ENCODE results near the gene TOMM5.

Gene TOMM5

DNA sequence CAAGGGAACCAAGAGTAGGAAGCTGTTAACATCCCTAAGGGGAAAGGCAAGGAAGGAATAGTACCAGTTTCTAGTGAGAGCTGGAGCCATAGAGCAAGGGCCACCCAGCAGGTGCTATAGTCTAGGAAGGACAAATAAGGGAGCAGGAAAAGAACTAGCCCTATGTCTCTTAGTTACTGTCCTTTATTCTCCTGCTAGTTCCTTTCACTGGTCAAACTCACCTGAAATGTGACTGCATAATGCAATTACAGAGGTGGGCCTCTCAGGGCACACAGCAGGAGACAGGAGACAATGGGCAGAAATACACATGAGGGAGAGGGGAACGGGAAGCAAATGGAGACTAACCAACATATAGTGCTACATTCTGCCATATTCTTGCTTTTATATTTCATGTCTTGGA, 31.7 kb upstream of the TOMM5 start:
- Histone ChIP-seq H3K27me3 (ENCODE audit: control insufficient read depth, insufficient read depth, low read length) (no peaks in the 10 kb centered on the region), H3K4me3 (ENCODE audit: low read length) (no peak overlapping the region), H3K9ac (ENCODE audit: low read length) (no peak overlapping the region), H3K9me3 (ENCODE audit: control insufficient read depth, low read length) (no peaks in the 10 kb centered on the region), H3K4me1 (ENCODE audit: control insufficient read depth, insufficient read depth, low read length) (no peaks in the 10 kb centered on the region), H3K36me3 (ENCODE audit: control insufficient read depth, insufficient read depth, low read length) (no peaks in the 10 kb centered on the region)

DNA sequence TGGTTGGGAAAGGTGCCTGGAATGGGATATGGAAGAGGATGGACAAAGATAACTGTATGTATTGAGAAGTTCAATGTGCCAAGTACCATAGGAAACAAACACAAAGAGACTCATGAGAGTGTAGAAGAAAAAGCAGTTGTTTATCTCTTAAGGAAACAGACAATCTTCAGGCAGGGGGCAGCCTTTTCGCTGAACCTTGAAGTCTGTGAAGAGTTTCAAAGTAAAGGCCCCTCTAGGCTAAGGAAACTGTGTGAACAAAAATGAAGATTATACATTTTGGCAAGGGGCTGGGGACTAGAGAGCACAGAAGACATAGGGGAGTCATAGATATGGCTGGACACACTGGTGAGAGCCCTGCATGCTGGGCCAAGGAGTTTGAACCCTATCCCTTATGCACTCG, 30.9 kb upstream of the TOMM5 start:
- Histone ChIP-seq H3K4me3 (ENCODE audit: low read length) (no peak overlapping the region), H3K9ac (ENCODE audit: low read length) (no peak overlapping the region), H3K27me3 (ENCODE audit: control insufficient read depth, insufficient read depth, low read length) (no peaks in the 10 kb centered on the region), H3K9me3 (ENCODE audit: control insufficient read depth, low read length) (no peaks in the 10 kb centered on the region), H3K36me3 (ENCODE audit: control insufficient read depth, insufficient read depth, low read length) (no peaks in the 10 kb centered on the region), H3K4me1 (ENCODE audit: control insufficient read depth, insufficient read depth, low read length) (no peaks in the 10 kb centered on the region)

DNA sequence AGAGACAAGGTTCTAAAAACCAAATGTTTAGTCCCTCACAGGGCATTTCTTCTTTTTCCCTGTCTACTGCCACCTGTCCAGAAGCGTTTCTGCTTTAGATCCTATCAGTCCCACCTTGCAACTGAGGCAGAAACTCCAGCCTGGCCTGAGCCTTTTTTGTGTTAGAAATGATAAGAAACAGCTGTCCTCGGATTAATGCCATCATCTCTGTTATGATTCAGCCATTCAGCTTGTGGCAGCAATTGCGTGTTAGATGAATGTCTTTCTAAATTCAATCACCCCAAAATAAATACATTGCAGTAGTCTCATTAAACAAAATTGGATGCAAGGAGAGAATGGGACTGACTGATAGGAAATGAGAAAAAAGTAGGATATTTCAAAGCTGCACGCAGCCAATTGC, 30.1 kb upstream of the TOMM5 start:
- no peaks in the 10 kb centered on the region for H3K9me3 ChIP-seq (ENCODE audit: control insufficient read depth, low read length)
- H3K9ac ChIP-seq (ENCODE audit: low read length): no peak overlapping the region

DNA sequence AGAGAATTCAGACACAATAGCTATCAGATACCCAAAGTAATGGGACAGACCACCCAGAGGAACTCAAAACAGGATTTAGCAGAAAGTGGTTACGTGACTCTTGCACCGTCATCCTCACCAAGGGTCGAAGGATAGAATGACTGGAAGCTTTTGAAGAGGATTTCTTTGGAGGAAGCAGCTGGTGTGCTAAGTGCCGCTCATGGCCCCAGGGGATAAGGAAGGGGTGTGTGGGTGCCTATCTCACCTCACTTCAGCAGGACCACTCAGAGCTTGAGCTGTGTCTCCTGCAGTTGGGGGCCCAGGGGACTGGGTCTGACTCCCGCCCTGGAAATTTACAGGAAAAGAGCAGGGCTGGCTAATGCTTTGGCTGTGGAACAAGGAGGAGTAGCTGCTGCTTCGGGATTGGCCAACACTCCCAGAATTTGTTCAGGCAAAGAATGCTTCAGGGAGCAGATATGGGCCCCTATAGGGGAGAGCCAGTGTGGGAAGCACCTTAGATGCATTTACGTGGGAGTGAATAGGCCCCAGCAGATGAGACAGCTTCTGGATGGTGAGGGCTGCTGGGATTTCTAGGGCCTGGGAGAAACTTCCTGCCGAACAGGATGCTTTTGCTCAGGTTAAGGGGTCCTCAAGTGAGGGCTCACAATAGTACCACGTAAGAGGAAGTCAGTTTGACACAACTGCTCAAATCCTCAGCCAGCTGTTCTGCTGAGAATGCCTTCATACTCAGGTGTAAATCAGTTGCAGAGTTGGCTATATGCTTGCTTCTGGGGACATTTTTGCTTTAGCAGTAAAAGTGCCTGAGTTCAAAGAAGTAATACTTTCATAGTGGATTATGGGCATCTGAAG, 29.1 kb upstream of the TOMM5 start:
- Histone ChIP-seq H3K9ac (ENCODE audit: low read length) (no peak overlapping the region), H3K4me1 (ENCODE audit: control insufficient read depth, insufficient read depth, low read length) (no peaks in the 10 kb centered on the region), H3K27me3 (ENCODE audit: control insufficient read depth, insufficient read depth, low read length) (no peaks in the 10 kb centered on the region), H3K36me3 (ENCODE audit: control insufficient read depth, insufficient read depth, low read length) (no peaks in the 10 kb centered on the region), H3K4me3 (ENCODE audit: low read length) (no peak overlapping the region), H3K9me3 (ENCODE audit: control insufficient read depth, low read length) (no peaks in the 10 kb centered on the region)

More for the DNA sequence above, 30.1 kb upstream of the TOMM5 start:
- no peaks in the 10 kb centered on the region for H3K4me1 ChIP-seq (ENCODE audit: control insufficient read depth, insufficient read depth, low read length)
- H3K36me3 ChIP-seq (ENCODE audit: control insufficient read depth, insufficient read depth, low read length): no peaks in the 10 kb centered on the region
- H3K4me3 ChIP-seq (ENCODE audit: low read length): no peak overlapping the region
- H3K27me3 ChIP-seq (ENCODE audit: control insufficient read depth, insufficient read depth, low read length): no peaks in the 10 kb centered on the region

DNA sequence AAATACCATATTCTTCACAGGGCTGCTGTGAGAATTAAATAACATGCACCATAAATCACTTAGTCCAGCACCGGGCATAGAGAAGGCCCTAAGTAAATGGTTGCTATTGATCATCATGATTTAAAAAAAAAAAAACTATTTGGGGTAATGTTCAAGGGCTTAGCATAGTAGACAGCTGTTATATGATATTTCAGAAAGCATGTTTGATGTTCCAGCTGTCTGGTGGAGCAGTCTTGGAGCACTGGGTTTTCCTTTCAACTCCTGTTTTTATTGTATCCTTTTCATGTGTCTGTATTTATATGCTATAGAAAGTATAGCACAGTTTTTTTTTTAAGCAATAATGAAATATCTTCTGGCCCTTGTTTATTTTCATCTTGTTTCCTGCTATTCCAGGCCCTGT, 28.0 kb upstream of the TOMM5 start:
- H3K4me1 ChIP-seq (ENCODE audit: control insufficient read depth, insufficient read depth, low read length): no peaks in the 10 kb centered on the region
- no peak overlapping the region for H3K9ac ChIP-seq (ENCODE audit: low read length)
- no peaks in the 10 kb centered on the region for H3K36me3 ChIP-seq (ENCODE audit: control insufficient read depth, insufficient read depth, low read length)
- no peaks in the 10 kb centered on the region for H3K27me3 ChIP-seq (ENCODE audit: control insufficient read depth, insufficient read depth, low read length)
- H3K4me3 ChIP-seq (ENCODE audit: low read length): no peak overlapping the region
- no peaks in the 10 kb centered on the region for H3K9me3 ChIP-seq (ENCODE audit: control insufficient read depth, low read length)

DNA sequence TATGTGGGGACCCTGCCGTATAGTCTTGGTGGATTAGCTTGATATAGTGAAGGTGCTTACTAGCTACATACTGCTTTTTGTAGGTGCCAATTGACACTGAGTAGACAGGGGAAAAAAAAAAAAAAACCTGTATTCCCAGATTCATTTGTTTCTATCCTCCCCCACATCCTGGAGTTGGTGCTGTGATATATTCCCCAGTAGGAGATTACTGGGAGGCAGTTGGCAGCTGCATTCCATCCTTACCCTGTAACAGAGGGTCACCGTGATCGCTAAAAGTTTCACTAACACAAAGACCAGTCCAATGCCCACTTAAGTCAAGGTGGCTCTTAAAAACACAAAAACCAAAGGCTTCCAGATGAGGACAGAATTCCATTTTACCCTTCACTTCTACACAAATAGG, 27.4 kb upstream of the TOMM5 start:
- H3K27me3 ChIP-seq (ENCODE audit: control insufficient read depth, insufficient read depth, low read length): no peaks in the 10 kb centered on the region
- no peaks in the 10 kb centered on the region for H3K4me1 ChIP-seq (ENCODE audit: control insufficient read depth, insufficient read depth, low read length)
- no peaks in the 10 kb centered on the region for H3K36me3 ChIP-seq (ENCODE audit: control insufficient read depth, insufficient read depth, low read length)
- no peak overlapping the region for H3K4me3 ChIP-seq (ENCODE audit: low read length)
- H3K9me3 ChIP-seq (ENCODE audit: control insufficient read depth, low read length): no peaks in the 10 kb centered on the region
- H3K9ac ChIP-seq (ENCODE audit: low read length): no peak overlapping the region

DNA sequence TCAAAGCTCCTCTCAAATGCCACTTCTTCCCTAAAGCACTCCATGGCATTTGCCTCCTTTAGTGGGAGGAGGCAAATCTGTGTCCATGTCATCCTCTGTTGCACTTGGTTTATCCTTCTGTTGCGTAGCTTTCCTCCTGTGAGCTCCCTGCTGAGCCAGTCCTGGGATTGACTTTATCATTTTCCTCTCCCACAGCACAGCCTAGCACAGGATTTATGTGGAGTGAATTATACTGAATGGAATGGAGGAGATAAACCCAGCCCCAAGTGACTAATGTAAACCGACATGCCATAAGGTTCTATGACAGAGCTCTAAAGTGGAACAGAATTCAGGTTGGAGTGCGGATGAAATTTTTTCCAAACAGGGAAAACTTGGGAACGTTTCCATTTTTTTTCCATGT, 26.4 kb upstream of the TOMM5 start:
- Histone ChIP-seq H3K9ac (ENCODE audit: low read length) (no peak overlapping the region), H3K4me3 (ENCODE audit: low read length) (no peak overlapping the region), H3K4me1 (ENCODE audit: control insufficient read depth, insufficient read depth, low read length) (no peaks in the 10 kb centered on the region), H3K36me3 (ENCODE audit: control insufficient read depth, insufficient read depth, low read length) (no peaks in the 10 kb centered on the region), H3K9me3 (ENCODE audit: control insufficient read depth, low read length) (no peaks in the 10 kb centered on the region), H3K27me3 (ENCODE audit: control insufficient read depth, insufficient read depth, low read length) (no peaks in the 10 kb centered on the region)

DNA sequence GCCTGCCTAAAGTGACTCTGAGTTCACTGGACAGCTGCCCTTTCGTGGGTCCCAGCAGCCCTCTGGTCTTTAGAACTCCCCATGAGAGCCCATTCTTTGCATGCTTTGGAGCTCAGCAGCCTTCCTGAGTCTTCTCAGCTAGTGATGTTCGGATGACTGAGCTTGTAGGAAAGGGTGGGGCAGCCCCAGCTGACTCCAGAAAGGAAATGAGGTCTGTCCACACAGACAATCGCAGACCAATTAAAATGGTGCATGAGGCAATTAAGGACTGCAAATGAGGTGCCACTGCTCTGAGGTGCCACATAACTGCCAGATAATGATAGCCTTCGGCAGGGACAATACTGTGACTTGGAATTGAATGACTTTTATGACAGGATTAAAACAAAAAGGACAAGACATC, 25.4 kb upstream of the TOMM5 start:
- no peak overlapping the region for H3K4me3 ChIP-seq (ENCODE audit: low read length)
- no peaks in the 10 kb centered on the region for H3K27me3 ChIP-seq (ENCODE audit: control insufficient read depth, insufficient read depth, low read length)
- no peaks in the 10 kb centered on the region for H3K4me1 ChIP-seq (ENCODE audit: control insufficient read depth, insufficient read depth, low read length)
- no peaks in the 10 kb centered on the region for H3K9me3 ChIP-seq (ENCODE audit: control insufficient read depth, low read length)
- no peak overlapping the region for H3K9ac ChIP-seq (ENCODE audit: low read length)
- no peaks in the 10 kb centered on the region for H3K36me3 ChIP-seq (ENCODE audit: control insufficient read depth, insufficient read depth, low read length)

DNA sequence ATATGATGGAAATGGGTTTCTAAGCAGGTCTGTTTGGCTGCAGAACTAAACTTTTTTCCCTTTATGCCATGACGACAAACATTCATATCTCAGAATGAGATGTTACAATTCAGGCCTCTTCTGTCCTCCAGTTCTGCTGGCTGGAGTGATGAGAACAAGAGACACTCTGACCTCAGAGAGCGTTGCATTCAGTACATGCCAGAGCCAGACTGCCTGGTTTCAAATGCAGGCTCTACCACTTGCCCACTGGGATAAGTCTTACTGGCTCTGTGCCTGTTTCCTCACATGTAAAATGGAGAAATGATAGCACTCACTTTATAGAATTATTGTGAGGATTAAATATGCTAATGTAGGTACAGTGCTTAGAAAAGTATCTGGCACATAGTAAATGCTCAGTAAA, 24.8 kb upstream of the TOMM5 start:
- H3K4me1 ChIP-seq (ENCODE audit: control insufficient read depth, insufficient read depth, low read length): no peaks in the 10 kb centered on the region
- no peaks in the 10 kb centered on the region for H3K36me3 ChIP-seq (ENCODE audit: control insufficient read depth, insufficient read depth, low read length)
- H3K9me3 ChIP-seq (ENCODE audit: control insufficient read depth, low read length): no peaks in the 10 kb centered on the region
- H3K9ac ChIP-seq (ENCODE audit: low read length): no peak overlapping the region
- H3K4me3 ChIP-seq (ENCODE audit: low read length): no peak overlapping the region
- H3K27me3 ChIP-seq (ENCODE audit: control insufficient read depth, insufficient read depth, low read length): no peaks in the 10 kb centered on the region

DNA sequence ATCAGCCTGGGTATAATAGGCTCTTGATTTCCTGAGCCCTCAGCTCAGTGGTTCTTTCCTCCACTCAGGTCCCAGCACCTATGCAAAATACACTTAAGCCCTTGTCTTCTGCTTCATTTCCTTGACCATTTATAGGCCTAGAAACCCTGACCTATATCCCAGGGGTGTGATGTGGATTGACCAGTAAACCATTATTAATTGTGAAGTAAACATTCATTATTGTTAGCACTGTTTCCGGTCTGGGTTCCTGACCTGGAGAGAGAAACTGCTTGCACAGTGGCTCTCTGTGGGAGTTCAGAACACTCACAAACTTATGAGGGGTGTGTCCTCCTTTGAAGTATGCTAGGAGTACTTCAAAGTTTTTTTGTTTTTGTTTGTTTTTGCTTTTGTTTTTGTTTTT, 19.6 kb upstream of the TOMM5 start:
- Histone ChIP-seq H3K9me3 (ENCODE audit: control insufficient read depth, low read length) (no peaks in the 10 kb centered on the region), H3K36me3 (ENCODE audit: control insufficient read depth, insufficient read depth, low read length) (no peaks in the 10 kb centered on the region), H3K4me3 (ENCODE audit: low read length) (no peak overlapping the region), H3K9ac (ENCODE audit: low read length) (no peak overlapping the region), H3K4me1 (ENCODE audit: control insufficient read depth, insufficient read depth, low read length) (no peaks in the 10 kb centered on the region), H3K27me3 (ENCODE audit: control insufficient read depth, insufficient read depth, low read length) (no peaks in the 10 kb centered on the region)

DNA sequence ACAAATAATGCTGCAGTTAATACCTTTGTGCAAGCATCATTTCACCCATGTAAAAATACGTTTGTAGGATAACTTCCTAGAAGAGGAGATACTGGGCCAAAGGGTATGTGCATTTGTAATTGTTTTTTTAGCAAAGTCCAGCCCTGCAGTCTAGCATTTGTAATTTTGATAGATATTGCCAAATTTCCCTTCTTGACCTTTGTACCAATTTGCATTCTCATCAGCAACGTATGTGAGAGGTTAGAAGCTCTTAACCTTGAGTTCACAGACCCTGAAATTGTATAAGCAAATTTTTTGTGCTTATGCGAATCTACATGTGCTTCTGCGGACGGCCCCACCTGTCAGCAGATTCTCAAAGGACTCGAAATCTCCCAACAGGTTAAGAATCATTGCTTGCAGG, 18.6 kb upstream of the TOMM5 start:
- Histone ChIP-seq H3K4me3 (ENCODE audit: low read length) (no peak overlapping the region), H3K4me1 (ENCODE audit: control insufficient read depth, insufficient read depth, low read length) (no peaks in the 10 kb centered on the region), H3K9ac (ENCODE audit: low read length) (no peak overlapping the region), H3K27me3 (ENCODE audit: control insufficient read depth, insufficient read depth, low read length) (no peaks in the 10 kb centered on the region), H3K36me3 (ENCODE audit: control insufficient read depth, insufficient read depth, low read length) (no peaks in the 10 kb centered on the region), H3K9me3 (ENCODE audit: control insufficient read depth, low read length) (no peaks in the 10 kb centered on the region)

DNA sequence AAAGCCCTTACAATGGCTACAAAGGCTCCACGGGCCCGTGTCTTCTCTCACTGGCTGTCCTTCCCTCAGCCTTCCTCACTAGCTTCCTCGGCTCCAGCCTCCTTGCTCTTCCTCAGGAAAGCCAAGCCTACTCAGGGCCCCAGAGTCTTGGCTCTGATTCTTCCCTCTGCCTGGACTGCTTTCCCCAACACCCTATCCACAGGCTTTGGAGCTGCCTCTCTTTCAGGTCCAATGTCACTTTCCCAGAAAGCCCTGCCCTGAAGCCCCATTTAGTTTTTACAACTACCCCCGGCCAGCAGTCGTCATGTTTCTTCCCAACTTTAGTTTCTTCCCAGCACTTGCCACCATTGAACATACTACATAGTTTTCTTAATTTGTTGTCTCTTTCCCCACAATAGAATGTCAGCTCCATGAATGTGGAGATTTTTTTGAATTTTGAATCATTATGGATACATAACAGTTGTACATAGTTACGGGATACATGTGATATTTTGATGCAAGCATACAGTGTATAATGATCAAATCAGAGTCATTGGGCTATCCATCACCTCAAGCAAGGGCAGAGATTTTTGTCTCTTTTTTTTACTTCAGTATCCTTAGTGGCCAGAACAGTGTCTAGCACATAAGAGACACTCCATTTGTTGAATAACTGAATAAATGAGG, 17.5 kb upstream of the TOMM5 start:
- Histone ChIP-seq H3K27me3 (ENCODE audit: control insufficient read depth, insufficient read depth, low read length) (no peaks in the 10 kb centered on the region), H3K4me3 (ENCODE audit: low read length) (no peak overlapping the region), H3K9ac (ENCODE audit: low read length) (no peak overlapping the region), H3K4me1 (ENCODE audit: control insufficient read depth, insufficient read depth, low read length) (no peaks in the 10 kb centered on the region), H3K9me3 (ENCODE audit: control insufficient read depth, low read length) (no peaks in the 10 kb centered on the region), H3K36me3 (ENCODE audit: control insufficient read depth, insufficient read depth, low read length) (no peaks in the 10 kb centered on the region)
